Renal cortical epithelial cell (primary cell): ENCODE measurements around the gene CNOT10. TPM values are rescaled to one million over a fixed set of nuclear protein-coding genes. Genes with fewer than 3 reads are reported as not detected.
"Not testable (repeated sequence)": the region's sequence is repeated elsewhere in the genome, so short reads cannot be mapped to it uniquely, and the experiment has no call there.

Experiments
- DNase-seq: peaks from one replicate; pipeline ENCODE4 v3.0.0-alpha.2; 2011; ENCODE audit warnings: low read depth
- total RNA-seq: library from RNA; depleted of rRNA; stranded (reverse); fragments of >200 nt; gene quantifications from 2 replicates; pipeline ENCODE4 v1.2.3, GENCODE V29; 2014

The CNOT10 gene
- total RNA-seq, 1 donor from 2014 or later = 24.3 TPM

DNA sequence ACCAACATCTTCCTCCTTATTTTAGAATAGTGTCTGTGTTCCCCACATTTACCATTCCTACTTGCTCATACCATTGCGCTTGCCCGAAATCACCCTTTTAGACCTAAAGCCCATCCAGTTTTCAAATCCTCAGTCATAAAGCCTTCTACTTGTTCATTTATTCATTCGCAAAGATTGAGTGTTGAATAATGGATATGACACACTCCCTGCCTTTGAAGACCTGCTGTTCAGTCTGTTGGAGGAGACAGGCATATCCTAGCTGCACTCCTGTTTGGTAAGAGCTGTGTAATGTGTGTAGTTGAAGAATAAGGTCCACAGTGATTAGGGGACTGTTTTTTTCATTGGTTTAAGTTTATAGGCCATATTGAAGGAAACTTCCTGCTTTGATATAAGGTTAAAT, 1.7 kb downstream of the CNOT10 start:
- DNase-seq = no peak

DNA sequence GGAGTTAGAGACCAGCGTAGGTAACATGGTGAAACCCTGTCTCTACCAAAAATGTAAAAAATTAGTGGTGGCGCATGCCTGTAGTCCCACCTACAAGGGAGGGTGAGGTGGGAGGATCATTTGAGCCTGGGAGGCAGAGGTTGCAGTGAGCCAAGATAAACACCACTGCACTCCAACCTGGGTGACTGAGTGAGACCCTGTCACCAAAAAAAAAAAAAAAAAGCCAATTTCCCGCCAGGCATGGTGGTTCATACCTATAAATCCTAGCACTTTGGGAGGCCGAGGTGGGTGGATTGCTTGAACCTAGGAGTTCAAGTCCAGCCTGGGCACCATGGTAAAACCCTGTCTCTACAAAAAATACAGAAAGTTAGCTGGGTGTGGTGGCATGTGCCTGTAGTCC, 6.9 kb downstream of the CNOT10 start:
- DNase-seq = no peak

- no peak for DNase-seq
These were observed 11.5 kb downstream of the CNOT10 start for GRCh38 chr3:32696523-32696922.

DNA sequence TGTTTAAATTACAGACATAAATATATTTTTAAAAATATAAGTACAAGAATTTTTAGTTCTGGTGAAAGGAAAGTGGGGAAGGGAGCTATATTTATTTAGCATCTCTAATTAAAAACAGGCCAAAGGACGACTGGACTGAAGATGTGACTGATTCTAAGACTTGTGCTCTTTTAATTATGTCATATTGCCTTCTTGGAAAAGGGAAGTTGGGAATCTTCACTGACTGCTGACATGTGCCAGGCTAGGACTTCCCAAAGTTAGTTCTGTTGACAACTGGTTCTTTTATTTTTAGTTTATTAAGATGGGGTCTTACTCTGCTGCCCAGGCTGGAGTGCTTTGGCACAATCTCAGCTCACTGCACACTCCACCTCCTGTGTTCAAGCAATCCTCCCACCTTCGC, 13.5 kb downstream of the CNOT10 start:
- no peak for DNase-seq

DNA sequence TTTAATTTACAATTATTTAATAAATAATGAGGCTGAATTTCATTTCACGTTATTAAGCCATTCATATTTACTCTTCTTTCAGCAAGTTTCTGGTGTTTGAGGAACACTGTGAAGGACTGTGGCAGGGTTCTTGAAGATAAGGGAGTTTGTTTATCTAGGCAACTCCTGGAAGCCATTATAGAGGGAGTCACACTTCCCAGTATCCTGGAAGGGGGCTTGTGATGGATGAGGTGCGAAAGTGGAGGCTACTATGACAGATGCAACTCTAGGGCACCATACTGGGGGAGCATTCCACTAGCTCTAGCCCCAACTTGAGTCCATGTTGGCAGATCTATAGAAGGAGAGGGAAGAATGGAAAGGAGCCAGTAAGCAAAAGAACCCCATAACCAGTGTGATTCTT, 14.4 kb downstream of the CNOT10 start:
- no peak for DNase-seq

GRCh38 chr3:32700244-32700643, 15.3 kb downstream of the CNOT10 start:
- DNase-seq = no peak

GRCh38 chr3:32703491-32703972, 18.5 kb downstream of the CNOT10 start:
- no peak for DNase-seq

GRCh38 chr3:32705232-32705631, 20.2 kb downstream of the CNOT10 start:
- DNase-seq = no peak

GRCh38 chr3:32706348-32707025, 21.5 kb downstream of the CNOT10 start:
- peak; percentile 84 for DNase-seq

GRCh38 chr3:32707026-32707370, 22.0 kb downstream of the CNOT10 start:
- DNase-seq = no peak

DNA sequence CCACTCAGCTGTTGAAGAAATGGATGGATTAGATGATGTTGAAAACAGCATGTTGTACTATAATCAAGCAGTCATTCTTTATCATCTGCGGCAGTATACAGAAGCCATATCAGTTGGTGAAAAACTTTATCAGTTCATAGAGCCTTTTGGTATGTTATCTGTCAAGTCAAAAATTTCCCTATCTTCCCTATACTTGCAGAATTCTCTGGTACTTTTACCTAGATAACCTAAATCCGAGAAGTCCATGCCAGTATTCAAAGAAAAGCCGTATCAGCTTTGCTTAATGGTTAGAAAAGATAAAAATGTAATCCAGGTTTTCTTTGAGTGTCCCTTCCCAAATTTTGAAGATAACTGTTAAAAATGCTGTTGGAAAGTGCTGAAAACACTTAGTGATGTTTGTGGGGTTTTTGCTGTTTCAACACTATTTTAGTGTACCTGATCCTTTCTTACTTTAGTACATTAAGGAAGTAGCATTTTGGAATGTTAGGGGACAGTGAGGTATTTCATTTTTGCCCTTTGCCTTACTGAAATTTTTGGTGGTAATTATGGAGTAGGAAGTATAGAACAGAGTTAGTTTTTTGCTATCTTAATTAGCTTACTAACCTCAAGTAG, 23.8 kb downstream of the CNOT10 start:
- no peak for DNase-seq

GRCh38 chr3:32709346-32709745, 24.4 kb downstream of the CNOT10 start:
- no peak for DNase-seq

- peak; percentile 13 for DNase-seq
These were observed 27.6 kb downstream of the CNOT10 start for GRCh38 chr3:32712506-32713055.

DNA sequence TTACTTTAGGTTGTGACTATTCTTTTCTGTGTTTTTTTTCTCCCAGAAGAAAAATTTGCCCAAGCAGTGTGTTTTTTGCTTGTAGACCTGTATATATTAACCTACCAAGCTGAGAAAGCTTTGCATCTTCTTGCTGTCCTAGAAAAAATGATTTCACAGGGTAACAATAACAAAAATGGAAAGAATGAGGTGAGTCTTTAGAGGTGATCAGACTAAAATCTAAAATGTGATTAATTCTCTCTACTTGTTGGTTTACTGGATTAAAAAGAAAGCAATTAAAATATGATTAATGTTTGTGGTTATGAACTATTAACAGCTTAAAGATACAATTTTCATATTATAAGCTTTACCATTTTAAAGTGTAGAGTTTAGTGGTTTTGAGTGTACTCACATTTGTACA, 28.2 kb downstream of the CNOT10 start:
- DNase-seq = no peak

- DNase-seq = no peak
These were observed 34.3 kb downstream of the CNOT10 start for GRCh38 chr3:32719335-32719734.

DNA sequence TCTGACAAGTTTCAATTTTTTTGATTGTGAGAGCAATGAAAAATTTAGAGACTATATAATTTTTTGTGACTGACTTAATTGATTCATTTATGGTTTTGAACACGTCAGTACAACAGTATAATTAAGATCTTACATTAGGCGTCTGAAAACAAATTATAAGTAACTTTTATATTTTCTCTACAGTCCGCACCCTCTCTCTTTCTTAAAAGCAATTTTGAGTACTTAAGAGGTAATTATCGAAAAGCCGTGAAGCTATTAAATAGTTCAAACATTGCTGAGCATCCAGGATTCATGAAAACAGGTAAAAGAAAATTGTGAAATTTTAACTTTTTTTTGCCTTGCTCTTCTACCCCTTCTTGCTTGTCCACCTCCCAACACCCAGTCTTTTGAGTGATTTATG, 34.9 kb downstream of the CNOT10 start:
- no peak for DNase-seq

DNA sequence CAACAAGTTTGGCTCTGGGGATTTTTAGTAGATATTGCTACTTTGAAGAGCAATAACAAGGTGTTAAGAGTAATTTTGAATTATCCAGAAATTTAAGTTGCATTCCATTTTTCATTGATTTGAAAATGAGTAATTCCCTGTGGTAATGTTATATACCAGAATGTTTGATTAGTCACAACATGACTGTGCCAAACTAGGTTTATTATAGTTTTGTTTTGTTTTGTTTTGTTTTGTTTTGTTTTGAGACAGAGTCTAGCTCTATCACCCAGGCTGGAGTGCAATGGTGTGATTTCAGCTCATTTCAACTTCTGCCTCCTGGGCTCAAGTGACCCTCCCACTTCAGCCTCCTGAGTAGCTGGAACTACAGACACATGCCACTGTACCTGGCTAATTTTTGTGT, 40.7 kb downstream of the CNOT10 start:
- DNase-seq = peak; percentile 22

DNA sequence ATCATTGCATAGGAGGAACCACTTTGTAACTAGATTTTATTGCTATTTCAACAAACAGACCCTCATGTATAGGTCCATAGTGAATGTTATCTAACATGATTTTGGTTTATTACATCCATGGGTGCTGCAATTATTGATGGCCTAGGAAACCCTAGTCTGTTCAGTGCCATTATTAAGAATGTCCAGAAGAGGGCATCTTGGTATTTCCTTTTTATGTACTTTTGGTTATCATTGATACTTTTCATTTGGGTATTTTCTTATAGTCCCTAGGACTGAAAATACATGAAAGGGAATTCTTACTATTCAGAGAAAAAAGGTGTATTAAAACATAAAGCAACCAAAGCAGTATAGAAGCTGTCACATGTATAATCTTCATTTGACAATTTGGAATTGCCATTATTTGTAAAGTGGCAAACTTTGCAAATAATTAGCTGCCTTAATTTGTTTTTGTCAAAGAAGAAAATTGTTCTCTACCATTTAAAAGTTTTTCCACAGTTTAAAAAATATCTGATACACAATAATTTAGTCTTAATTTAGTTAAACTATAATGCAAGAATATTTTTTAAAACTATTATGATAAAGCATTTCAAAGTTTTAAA, 48.7 kb downstream of the CNOT10 start:
- DNase-seq = peak; percentile 62

GRCh38 chr3:32734756-32735155, 49.8 kb downstream of the CNOT10 start:
- DNase-seq = no peak

GRCh38 chr3:32743470-32743869, 58.5 kb downstream of the CNOT10 start:
- not testable (repeated sequence) for DNase-seq

DNA sequence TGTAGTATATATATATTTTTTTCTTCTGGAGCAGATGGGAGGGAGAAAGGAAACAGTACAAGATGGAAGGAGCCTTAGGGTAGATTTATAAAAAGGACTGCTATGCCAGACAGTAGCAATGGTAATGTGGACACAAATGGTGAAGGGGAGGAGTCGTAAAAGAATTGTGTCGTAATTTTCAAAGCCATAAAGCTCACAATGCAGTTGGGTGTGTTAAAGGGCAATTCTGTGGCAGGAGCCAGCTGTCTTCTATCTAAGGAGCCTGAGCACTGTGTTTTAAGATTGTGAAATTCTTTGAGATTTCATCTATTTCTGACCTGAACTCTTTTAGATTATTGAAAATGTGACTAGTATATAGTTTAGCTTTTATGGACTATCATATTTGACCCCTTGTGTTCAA, 58.9 kb downstream of the CNOT10 start:
- peak; percentile 36 for DNase-seq

DNA sequence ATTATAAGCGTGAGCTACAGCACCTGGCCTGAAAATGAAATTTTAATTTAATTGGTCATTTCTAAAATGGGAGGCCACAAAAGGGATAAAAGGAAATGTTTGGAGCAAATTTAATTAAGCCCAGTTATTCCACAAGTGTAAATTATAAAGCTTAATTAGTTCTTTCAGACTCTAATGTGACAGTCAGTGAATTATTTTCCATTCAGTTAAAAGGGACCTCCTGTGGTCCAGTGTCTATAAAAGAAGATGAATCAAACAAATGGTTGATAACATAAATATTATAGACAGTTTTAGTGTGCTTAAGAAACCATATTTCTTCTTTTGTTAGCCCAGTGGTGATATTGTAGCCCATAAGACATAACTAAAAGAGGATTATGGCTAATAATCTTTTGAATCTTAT, 66.4 kb downstream of the CNOT10 start:
- DNase-seq = no peak

DNA sequence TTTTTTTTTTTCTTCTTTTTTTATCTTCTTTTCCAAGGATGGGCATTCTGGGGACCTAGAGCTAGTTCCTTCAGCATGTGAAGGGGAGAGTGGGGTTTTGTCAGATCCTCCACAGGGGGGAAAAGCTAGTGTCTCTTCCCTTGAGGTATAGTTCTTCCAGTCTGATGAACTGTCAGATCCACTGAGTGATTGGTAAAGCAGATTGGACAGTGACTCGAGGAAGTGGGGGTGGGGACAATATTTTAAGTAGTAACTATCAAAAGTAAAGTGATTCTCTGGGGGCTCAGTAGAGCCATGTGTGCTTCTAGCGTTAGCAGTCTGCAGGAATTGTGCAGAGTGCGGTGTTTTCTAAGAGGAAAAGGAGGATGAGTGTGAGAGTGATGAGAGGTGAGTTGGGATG, 70.8 kb downstream of the CNOT10 start:
- DNase-seq = no peak
